K562 (cell line): Measurements from ENCODE around the gene CCDC148. TPM values are rescaled to one million over a fixed set of nuclear protein-coding genes. Genes with fewer than 3 reads are reported as not detected.

Experiments
- ATAC-seq: fragments of 200-7000 bp; cut with Tn5 transposase; 3 replicates; pipeline ENCODE4 v1.9.1; 2020; ENCODE audit warnings: moderate library complexity
- BruUV-seq: library from RNA; stranded (reverse); fragments of 400-500 nt; replicated peaks from 2 replicates; lab custom pipeline; 2021; lab: Mats Ljungman, UMichigan
- CTCF ChIA-PET: fragments of 300-600 bp; formaldehyde crosslinking; extraction: SDS; loops from one replicate; lab custom pipeline; 2021; ENCODE audit warnings: low intra/inter-chr PET ratio; lab: Yijun Ruan, JAX
- POLR2A ChIA-PET: fragments of 300-600, 350-650 bp; sonication (Branson Sonifier 250); formaldehyde crosslinking; extraction: SDS; loops from one replicate; lab custom pipeline; 2021; ENCODE audit warnings: antibody characterized with exemption, inconsistent platforms; lab: Yijun Ruan, JAX
- DNase-seq, 4 experiments: peaks; one replicate each; pipeline versions ENCODE4 v3.0.0 to v3.0.0-alpha.2; 2011 to 2018; ENCODE audit warnings: low spot score in 3 of 4, mixed read lengths in 3 of 4; ENCODE audit errors: extremely low read depth in 1 of 4
- FAIRE-seq: peaks from 2 replicates; lab custom pipeline; 2011; peaks lifted over from hg19 to GRCh38; lab: Jason Lieb, UNC
- H2AFZ ChIP-seq: 2 replicates; pipeline ENCODE4 v1.6.0; 2011; ENCODE audit warnings: low read depth, low read length, control low read depth, inconsistent platforms
- H3K27ac ChIP-seq: fragments of 200-600 bp; 3 replicates; pipeline ENCODE4 v1.8.0; 2011; ENCODE audit warnings: low read depth, mild to moderate bottlenecking, control low read depth, inconsistent platforms, low read length, moderate library complexity, mixed read lengths; ENCODE audit errors: extremely low read depth
- H3K27me3 ChIP-seq, 2 experiments: fragments of 300-600 bp in 1 of 2; 2 replicates in 1 of 2; 3 replicates in 1 of 2; pipeline versions ENCODE4 v1.6.0 to v1.8.0; 2011; ENCODE audit warnings: inconsistent platforms in 2 of 2, low read length in 2 of 2, mild to moderate bottlenecking in 1 of 2, mixed read lengths in 1 of 2, moderate library complexity in 1 of 2; ENCODE audit not compliant: control insufficient read depth in 2 of 2, insufficient read depth in 2 of 2
- H3K36me3 ChIP-seq: fragments of 300-600 bp; 3 replicates; pipeline ENCODE4 v1.8.0; 2011; ENCODE audit warnings: mild to moderate bottlenecking, low read length, inconsistent platforms; ENCODE audit not compliant: control insufficient read depth, insufficient read depth
- H3K4me1 ChIP-seq, 2 experiments: fragments of 200-600 bp in 1 of 2; replicated peaks in 1 of 2; 2 replicates in 1 of 2; 3 replicates in 1 of 2; pipeline versions ENCODE4 v1.5.1 to v1.8.0; 2011; ENCODE audit warnings: inconsistent platforms in 2 of 2, low read length in 2 of 2, mild to moderate bottlenecking in 1 of 2, mixed read lengths in 1 of 2, moderate library complexity in 1 of 2; ENCODE audit not compliant: control insufficient read depth in 2 of 2, insufficient read depth in 2 of 2
- H3K4me2 ChIP-seq: 2 replicates; pipeline ENCODE4 v1.6.1; 2011; ENCODE audit warnings: low read length, control low read depth, inconsistent platforms, mixed read lengths; ENCODE audit not compliant: insufficient read depth
- H3K4me3 ChIP-seq: fragments of 200-600 bp; sonication (generic), shearing (Covaris generic); 2 replicates; pipeline ENCODE4 v1.5.1; 2016; ENCODE audit warnings: control low read depth, inconsistent platforms
- H3K79me2 ChIP-seq: fragments of 200-600 bp; 3 replicates; pipeline ENCODE4 v1.8.0; 2011; ENCODE audit warnings: low read length, inconsistent platforms; ENCODE audit not compliant: control insufficient read depth, insufficient read depth
- H3K9ac ChIP-seq, 2 experiments: 2 replicates each; pipeline versions ENCODE4 v1.6.0 to v1.6.1; 2011; ENCODE audit warnings: low read depth in 2 of 2, low read length in 2 of 2, control low read depth in 1 of 2, inconsistent platforms in 1 of 2, mild to moderate bottlenecking in 1 of 2, mixed read lengths in 1 of 2; ENCODE audit not compliant: insufficient read depth in 1 of 2
- H3K9me1 ChIP-seq: one replicate; pipeline ENCODE4 v1.6.0; 2011; ENCODE audit warnings: inconsistent platforms, mild to moderate bottlenecking, low read length, moderate library complexity; ENCODE audit not compliant: control insufficient read depth, insufficient read depth
- H3K9me3 ChIP-seq: replicated peaks from 2 replicates; pipeline ENCODE4 v1.5.1; 2011; ENCODE audit warnings: low read depth, low read length, inconsistent platforms; ENCODE audit not compliant: control insufficient read depth, insufficient read depth
- H4K20me1 ChIP-seq: replicated peaks from 2 replicates; pipeline ENCODE4 v1.6.1; 2011; ENCODE audit warnings: low read length, inconsistent platforms, mixed read lengths; ENCODE audit not compliant: control insufficient read depth, insufficient read depth
- CSDE1 ChIP-seq, 2 experiments: fragments of 450-650 bp; IDR thresholded peaks; 2 replicates each; pipeline ENCODE4 v1.6.1; 2016; ENCODE audit warnings: mild to moderate bottlenecking in 1 of 2
- KLF1 ChIP-seq: fragments of 450-650 bp; IDR thresholded peaks from 2 replicates; pipeline ENCODE4 v1.6.1; 2016; ENCODE audit warnings: missing genetic modification characterization, missing compliant biosample characterization
- MEIS2 ChIP-seq: fragments of 450-650 bp; IDR thresholded peaks from 2 replicates; pipeline ENCODE4 v1.6.1; 2014; ENCODE audit warnings: mild to moderate bottlenecking; ENCODE audit not compliant: partially characterized antibody
- MXD1 ChIP-seq: fragments of 250-450 bp; sonication (Bioruptor Pico); IDR thresholded peaks from 2 replicates; pipeline ENCODE4 v1.8.0; 2021; ENCODE audit warnings: borderline replicate concordance, mild to moderate bottlenecking, moderate library complexity; ENCODE audit not compliant: poor library complexity, severe bottlenecking
- PBX2 ChIP-seq, 2 experiments: IDR thresholded peaks in 1 of 2; conservative IDR thresholded peaks in 1 of 2; 2 replicates each; pipeline ENCODE4 v1.6.1; 2016; ENCODE audit warnings: low read depth in 2 of 2, mild to moderate bottlenecking in 1 of 2, missing compliant biosample characterization in 1 of 2, missing genetic modification characterization in 1 of 2, moderate library complexity in 1 of 2
- PKNOX1 ChIP-seq: fragments of 450-650 bp; IDR thresholded peaks from 2 replicates; pipeline ENCODE4 v1.6.1; 2016
- RAD21 ChIP-seq, 2 experiments: fragments of 250-450 bp in 1 of 2; fragments of 450-650 bp in 1 of 2; sonication (Bioruptor Pico) in 1 of 2; formaldehyde crosslinking in 1 of 2; IDR thresholded peaks in 1 of 2; conservative IDR thresholded peaks in 1 of 2; 2 replicates each; pipeline versions ENCODE4 v1.4.0 to v1.8.0; 2020 to 2022; ENCODE audit warnings: mild to moderate bottlenecking in 2 of 2, moderate library complexity in 1 of 2
- SMARCA4 ChIP-seq: fragments of 450-650 bp; IDR thresholded peaks from 2 replicates; pipeline ENCODE4 v1.6.1; 2016
- ZBTB7A ChIP-seq: IDR thresholded peaks from 2 replicates; pipeline ENCODE4 v1.6.1; 2011; ENCODE audit warnings: low read depth, mild to moderate bottlenecking, low read length, moderate library complexity, borderline replicate concordance; ENCODE audit not compliant: control insufficient read depth
- ZKSCAN3 ChIP-seq: fragments of 250-450 bp; sonication (Bioruptor Pico); IDR thresholded peaks from 2 replicates; pipeline ENCODE4 v1.4.0; 2020
- WGBS: fragments of 100-300 bp; shearing (Covaris generic); methylation state at CpG from one replicate; pipeline ENCODE4 v1.1.6; 2016; ENCODE audit warnings: low coverage, mixed read lengths; ENCODE audit not compliant: insufficient coverage; ENCODE audit errors: missing lambda C conversion rate; 5-methylcytosine and 5-hydroxymethylcytosine counted together
- in situ Hi-C: fragments of 300-500 bp; cut with MboI; formaldehyde crosslinking; loops from 4 replicates; pipeline ENCODE4 v1.15.0; 2018; ENCODE audit warnings: inconsistent platforms, mixed read lengths
- intact Hi-C: fragments of 100-400 bp; cut with micrococcal nuclease; formaldehyde crosslinking; loops from 2 replicates; pipeline ENCODE4 v1.14.2; 2022
- polyA plus RNA-seq, 8 experiments: library from polyadenylated mRNA; depleted of rRNA in 4 of 8; stranded (reverse) in 5 of 8; unstranded in 3 of 8; fragments of >200 nt; fragmentation: Nextera tagmentation in 2 of 8; fragmentation: Illumina TruSeq in 1 of 8; extraction: Ambion mirVana in 2 of 8; extraction: Trizol in 1 of 8; gene quantifications; 2 replicates each; pipeline versions ENCODE4 v1.2.1 to v1.2.3, GENCODE V29; 2011 to 2014; ENCODE audit warnings: inconsistent platforms in 1 of 8, missing spikeins in 1 of 8
- total RNA-seq, 7 experiments: library from RNA; depleted of rRNA in 6 of 7; stranded (reverse); fragments of >200 nt in 6 of 7; fragmentation: Illumina TruSeq in 2 of 7; extraction: Trizol in 2 of 7; gene quantifications; 2 replicates each; pipeline versions ENCODE4 v1.2.1 to v1.2.3, GENCODE V29; 2011 to 2021; ENCODE audit warnings: low replicate concordance in 1 of 7

CCDC148 gene
- total and polyA plus RNA-seq, 9 of the 15 experiments (the other 6 are each of a cell fraction or from before 2014, with no cell fraction given): 0.10 to 1.4 (median 0.65) TPM

- TF ChIP-seq MXD1 (CRISPR knock-in tag) (no peak), SMARCA4 (peak; percentile 32; the same call in 1 of the 2 replicates), RAD21 (CRISPR knock-in tag; conservative IDR thresholded peaks at IDR 0.05 in 1 of 2, IDR thresholded peaks at IDR 0.05 in 1 of 2) (0 out of 4 replicates have a peak, but pooled peaks of 1 of the 2 experiments have one; percentile 13), CSDE1 (IDR thresholded peaks at IDR 0.05) (no peak), ZKSCAN3 (CRISPR knock-in tag) (no peak), ZBTB7A (no peak), PKNOX1 (peak; percentile 45; the same call in 1 of the 2 replicates)
Measured at GRCh38 chr2:158142568-158143332, 313.8 kb downstream of the CCDC148 start (continued).

- ATAC-seq (no peak), FAIRE-seq (no peak), DNase-seq (no peak)
- no peaks in the 10 kb centered on the region for H3K9me1 ChIP-seq
- ChIA-PET POLR2A (no interaction called here), CTCF (no interaction called here)
- no peaks in the 10 kb centered on the region for H3K36me3 ChIP-seq
- no TSS peak for BruUV-seq
- no peak overlapping the region for H3K9ac ChIP-seq
- peaks cover 0 to 4% of the 10 kb centered on the region in 2 experiments; a peak in 3 of 5 replicates for H3K4me1 ChIP-seq
- H3K27ac ChIP-seq: no peak overlapping the region
- intact Hi-C loops: no loop called here
- no peak overlapping the region for H2AFZ ChIP-seq
- H3K27me3 ChIP-seq: no peaks in the 10 kb centered on the region; a peak in 2 of 5 replicates
- no peak for TF ChIP-seq KLF1 (tag)
- no peak for TF ChIP-seq PBX2 (CRISPR knock-in tag; IDR thresholded peaks at IDR 0.05; ENCODE audit: low read depth)
- 0 out of 2 replicates have a peak, but pooled peaks have one; percentile 16 for TF ChIP-seq PBX2 (tag; conservative IDR thresholded peaks at IDR 0.05; ENCODE audit: low read depth)
- TF ChIP-seq MEIS2: peak; percentile 40
- no peaks in the 10 kb centered on the region for H4K20me1 ChIP-seq
- H3K9me3 ChIP-seq: no peaks in the 10 kb centered on the region
- WGBS: 30% methylated on average over 3 of the region's 3 CpGs
- H3K4me3 ChIP-seq: no peak overlapping the region
- in situ Hi-C loops: no loop called here
- H3K4me2 ChIP-seq: no peak overlapping the region
- H3K79me2 ChIP-seq: no peaks in the 10 kb centered on the region
Measured at GRCh38 chr2:158142165-158142564, 314.4 kb downstream of the CCDC148 start.
